Suppressor macrophage (primary cell): ENCODE results near the gene PKM.

ENCODE experiments used
- DNase-seq, 4 experiments: peaks; one replicate each; pipeline ENCODE4 v3.0.0-alpha.2; 2020 to 2022

The PKM gene

GRCh38 chr15:72200395-72201237 is 30.4 kb downstream of the PKM start:
- peak; percentile 49 to 74 (median 69) for DNase-seq

- DNase-seq: peak; percentile 77 to 84 (median 79)
These were observed 31.2 kb downstream of the PKM start for GRCh38 chr15:72199721-72200212.

GRCh38 chr15:72199205-72199515 is 31.8 kb downstream of the PKM start:
- DNase-seq: no peak

GRCh38 chr15:72198356-72199204 is 32.4 kb downstream of the PKM start:
- DNase-seq: no peak

- DNase-seq: peak; percentile 22 to 65 (median 44)
These were observed 33.3 kb downstream of the PKM start, which contains the start of gene GRAMD2A for GRCh38 chr15:72197460-72198355. Gene GRAMD2A (minus strand): TSS chr15:72197787.

GRCh38 chr15:72197041-72197459 is 33.9 kb downstream of the PKM start:
- DNase-seq: no peak

- no peak for DNase-seq
These were observed 34.5 kb downstream of the PKM start for GRCh38 chr15:72196409-72197040.

- DNase-seq: peak; percentile 89 to 97 (median 93)
These were observed 35.9 kb downstream of the PKM start for GRCh38 chr15:72195101-72195511.

- DNase-seq: no peak
These were observed 37.1 kb downstream of the PKM start for GRCh38 chr15:72193836-72194396.

GRCh38 chr15:72192416-72192815 is 38.6 kb downstream of the PKM start:
- no peak for DNase-seq

- no peak for DNase-seq
These were observed 41.6 kb downstream of the PKM start for GRCh38 chr15:72189250-72189902.

GRCh38 chr15:72184165-72184811 is 46.7 kb downstream of the PKM start:
- no peak for DNase-seq

GRCh38 chr15:72183781-72184164 is 47.2 kb downstream of the PKM start:
- no peak for DNase-seq

- DNase-seq: no peak
These were observed 48.3 kb downstream of the PKM start for GRCh38 chr15:72182673-72183072.

- DNase-seq: no peak
These were observed 48.7 kb downstream of the PKM start for GRCh38 chr15:72182244-72182643.

- no peak for DNase-seq
These were observed 50.1 kb downstream of the PKM start for GRCh38 chr15:72180761-72181324.

- DNase-seq: no peak
These were observed 50.9 kb downstream of the PKM start for GRCh38 chr15:72179950-72180581.

- no peak for DNase-seq
These were observed 51.9 kb downstream of the PKM start for GRCh38 chr15:72178976-72179585.

- DNase-seq: no peak
These were observed 54.2 kb downstream of the PKM start for GRCh38 chr15:72176743-72177142.
